GM21367 (cell line): Measurements from ENCODE around the gene PCDHGA4.
"Not testable (repeated sequence)": the region's sequence is repeated elsewhere in the genome, so short reads cannot be mapped to it uniquely, and the experiment has no call there.

Source experiments
- ATAC-seq: cut with Tn5 transposase; IDR thresholded peaks from one replicate; pipeline ENCODE4 v1.9.1; 2021; ENCODE audit not compliant: unreplicated experiment

Gene PCDHGA4

DNA sequence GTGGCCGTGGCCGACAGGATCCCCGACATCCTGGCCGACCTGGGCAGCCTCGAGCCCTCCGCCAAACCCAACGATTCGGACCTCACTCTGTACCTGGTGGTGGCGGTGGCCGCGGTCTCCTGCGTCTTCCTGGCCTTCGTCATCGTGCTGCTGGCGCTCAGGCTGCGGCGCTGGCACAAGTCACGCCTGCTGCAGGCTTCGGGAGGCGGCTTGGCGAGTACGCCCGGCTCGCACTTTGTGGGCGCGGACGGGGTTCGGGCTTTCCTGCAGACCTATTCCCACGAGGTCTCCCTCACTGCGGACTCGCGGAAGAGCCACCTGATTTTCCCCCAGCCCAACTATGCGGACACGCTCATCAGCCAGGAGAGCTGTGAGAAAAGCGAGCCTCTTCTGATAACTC is 8.8 kb upstream of the PCDHGA4 start:
- ATAC-seq = not testable (repeated sequence)

- peak; percentile 83 for ATAC-seq
Measured at GRCh38 chr5:141349917-141350619, 4.8 kb upstream of the PCDHGA4 start, which contains the start of gene PCDHGB1. PCDHGB1 (plus strand) TSS chr5:141350099; CDS start chr5:141350261, 162 bp downstream.

GRCh38 chr5:141351591-141351990 is 3.2 kb upstream of the PCDHGA4 start:
- no peak for ATAC-seq

GRCh38 chr5:141355641-141356040 is 820 bp downstream of the PCDHGA4 start:
- ATAC-seq = no peak

DNA sequence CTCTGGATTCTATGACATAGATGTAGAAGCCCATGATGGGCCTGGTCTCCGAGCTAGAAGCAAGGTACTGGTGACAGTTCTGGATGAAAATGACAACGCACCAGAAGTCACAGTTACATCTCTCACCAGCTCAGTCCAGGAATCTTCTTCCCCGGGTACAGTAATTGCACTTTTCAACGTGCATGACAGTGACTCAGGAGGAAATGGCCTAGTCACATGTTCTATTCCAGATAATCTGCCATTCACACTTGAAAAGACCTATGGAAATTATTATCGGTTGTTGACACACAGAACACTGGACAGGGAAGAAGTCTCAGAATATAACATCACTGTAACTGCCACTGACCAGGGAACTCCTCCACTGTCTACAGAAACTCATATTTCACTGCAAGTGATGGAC is 1.3 kb downstream of the PCDHGA4 start:
- no peak for ATAC-seq

DNA sequence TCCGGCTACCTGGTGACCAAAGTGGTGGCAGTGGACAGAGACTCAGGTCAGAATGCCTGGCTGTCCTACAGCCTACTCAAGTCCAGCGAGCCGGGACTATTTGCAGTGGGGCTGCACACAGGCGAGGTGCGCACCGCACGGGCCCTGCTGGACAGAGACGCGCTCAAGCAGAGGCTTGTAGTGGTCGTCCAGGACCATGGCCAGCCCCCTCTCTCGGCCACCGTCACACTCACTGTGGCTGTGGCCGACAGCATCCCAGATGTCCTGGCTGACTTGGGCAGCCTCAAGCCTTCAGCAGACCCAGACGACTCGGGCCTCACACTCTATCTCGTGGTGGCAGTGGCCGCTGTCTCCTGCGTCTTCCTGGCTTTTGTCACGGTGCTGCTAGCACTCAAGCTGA is 2.1 kb downstream of the PCDHGA4 start:
- ATAC-seq = no peak

DNA sequence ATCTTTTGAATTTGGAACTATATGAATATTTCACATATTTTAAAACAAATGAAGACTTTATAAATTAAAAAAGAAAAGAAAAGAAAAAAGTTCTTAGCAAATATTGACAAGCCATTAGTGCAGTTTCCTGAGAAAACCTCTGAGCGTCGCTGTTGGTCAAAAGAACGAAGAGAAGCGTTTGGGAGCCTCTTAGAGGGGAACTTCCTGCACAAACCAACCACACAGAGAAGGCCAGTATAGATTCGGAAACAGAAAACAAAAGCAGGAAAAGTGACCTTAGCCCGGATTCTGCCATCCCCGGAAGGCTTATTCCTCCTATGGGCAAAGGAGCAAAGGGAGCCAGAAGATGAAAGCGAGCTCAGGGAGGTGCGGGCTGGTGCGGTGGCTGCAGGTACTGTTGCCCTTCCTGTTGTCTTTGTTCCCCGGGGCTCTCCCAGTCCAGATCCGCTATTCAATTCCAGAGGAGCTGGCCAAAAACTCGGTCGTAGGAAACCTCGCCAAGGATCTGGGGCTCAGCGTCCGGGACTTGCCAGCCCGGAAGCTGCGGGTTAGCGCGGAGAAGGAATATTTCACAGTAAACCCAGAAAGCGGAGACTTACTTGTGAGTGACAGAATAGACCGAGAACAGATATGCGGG is 5.1 kb downstream of the PCDHGA4 start, which contains the start of gene PCDHGB2:
PCDHGB2 (plus strand) TSS at position 205 of the 637 bp plus-strand sequence; CDS start at position 347, 142 bp downstream.
- no peak for ATAC-seq

DNA sequence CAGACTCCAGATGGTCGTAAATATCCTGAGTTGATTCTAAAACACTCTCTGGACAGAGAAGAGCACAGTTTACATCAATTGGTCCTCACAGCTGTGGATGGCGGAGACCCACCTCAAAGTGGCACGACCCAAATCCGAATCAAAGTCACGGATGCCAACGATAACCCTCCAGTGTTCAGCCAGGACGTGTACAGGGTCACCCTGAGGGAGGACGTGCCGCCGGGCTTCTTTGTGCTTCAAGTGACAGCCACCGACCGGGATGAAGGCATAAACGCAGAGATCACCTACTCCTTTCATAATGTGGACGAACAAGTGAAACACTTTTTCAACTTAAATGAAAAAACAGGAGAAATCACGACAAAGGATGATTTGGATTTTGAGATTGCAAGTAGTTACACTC is 5.9 kb downstream of the PCDHGA4 start:
- no peak for ATAC-seq

- ATAC-seq = no peak
Measured at GRCh38 chr5:141362719-141363118, 7.9 kb downstream of the PCDHGA4 start.

DNA sequence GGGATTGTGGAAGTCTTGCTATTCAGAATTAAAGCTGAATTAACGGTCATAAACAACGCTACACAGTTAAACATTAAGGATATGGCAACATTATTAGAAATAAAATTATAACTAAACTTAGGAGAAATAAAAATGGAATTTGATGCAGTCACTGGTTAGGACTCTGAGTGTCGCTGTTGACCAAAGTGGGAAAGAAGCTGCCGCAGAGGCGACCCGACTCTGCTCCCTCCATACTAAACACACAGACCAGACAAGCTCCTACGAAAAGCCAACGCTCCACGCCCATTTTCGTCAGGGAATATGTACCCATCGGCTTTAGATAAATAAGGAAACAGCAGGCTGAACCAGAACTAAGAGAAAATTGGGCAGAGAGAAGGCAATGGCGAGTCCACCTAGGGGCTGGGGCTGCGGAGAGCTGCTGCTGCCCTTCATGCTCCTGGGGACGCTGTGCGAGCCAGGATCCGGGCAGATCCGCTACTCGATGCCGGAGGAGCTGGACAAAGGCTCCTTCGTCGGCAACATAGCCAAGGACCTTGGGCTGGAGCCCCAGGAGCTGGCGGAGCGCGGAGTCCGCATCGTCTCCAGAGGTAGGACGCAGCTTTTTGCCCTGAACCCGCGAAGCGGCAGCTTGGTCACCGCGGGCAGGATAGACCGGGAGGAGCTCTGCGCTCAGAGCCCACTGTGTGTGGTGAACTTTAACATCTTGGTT is 9.3 kb downstream of the PCDHGA4 start, which contains the start of gene PCDHGA5:
PCDHGA5 (plus strand) TSS at position 211 of the 709 bp plus-strand sequence; CDS start at position 380, 169 bp downstream.
- no peak for ATAC-seq

- no peak for ATAC-seq
Measured at GRCh38 chr5:141366016-141366896, 11.4 kb downstream of the PCDHGA4 start.

DNA sequence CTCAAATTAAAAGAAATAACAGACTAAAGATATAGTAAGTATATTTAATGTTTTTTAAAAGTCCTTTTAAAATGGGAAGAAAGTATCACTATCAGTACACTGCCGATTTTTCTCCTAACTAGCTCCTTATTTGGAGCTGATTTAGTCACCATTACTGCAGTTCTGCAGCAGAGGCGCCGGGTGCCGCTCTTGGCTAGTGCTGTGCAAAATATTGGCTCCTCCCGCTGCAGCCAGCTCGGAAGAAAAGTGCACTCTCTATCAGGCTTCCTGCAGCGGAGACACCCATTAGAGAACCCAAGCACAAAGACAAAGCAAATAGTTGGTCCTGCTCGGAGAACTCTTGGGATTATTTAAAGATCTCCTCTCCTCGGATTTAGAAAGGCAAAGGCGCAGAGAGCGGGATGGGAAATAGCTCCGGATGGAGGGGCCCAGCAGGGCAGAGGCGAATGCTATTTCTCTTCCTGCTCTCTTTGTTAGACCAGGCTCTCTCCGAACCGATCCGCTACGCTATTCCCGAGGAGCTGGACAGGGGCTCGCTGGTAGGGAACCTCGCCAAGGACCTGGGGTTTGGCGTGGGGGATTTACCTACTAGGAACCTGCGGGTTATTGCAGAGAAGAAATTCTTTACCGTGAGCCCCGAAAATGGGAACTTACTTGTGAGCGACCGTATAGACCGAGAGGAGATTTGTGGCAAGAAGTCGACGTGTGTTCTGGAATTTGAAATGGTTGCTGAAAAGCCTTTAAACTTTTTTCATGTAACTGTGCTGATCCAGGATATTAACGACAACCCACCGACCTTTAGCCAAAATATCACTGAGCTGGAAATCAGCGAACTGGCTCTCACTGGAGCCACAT is 15.4 kb downstream of the PCDHGA4 start, which contains the start of gene PCDHGB3:
PCDHGB3 (plus strand) TSS at position 249 of the 855 bp plus-strand sequence; CDS start at position 402, 153 bp downstream.
- peak; percentile 91 for ATAC-seq

DNA sequence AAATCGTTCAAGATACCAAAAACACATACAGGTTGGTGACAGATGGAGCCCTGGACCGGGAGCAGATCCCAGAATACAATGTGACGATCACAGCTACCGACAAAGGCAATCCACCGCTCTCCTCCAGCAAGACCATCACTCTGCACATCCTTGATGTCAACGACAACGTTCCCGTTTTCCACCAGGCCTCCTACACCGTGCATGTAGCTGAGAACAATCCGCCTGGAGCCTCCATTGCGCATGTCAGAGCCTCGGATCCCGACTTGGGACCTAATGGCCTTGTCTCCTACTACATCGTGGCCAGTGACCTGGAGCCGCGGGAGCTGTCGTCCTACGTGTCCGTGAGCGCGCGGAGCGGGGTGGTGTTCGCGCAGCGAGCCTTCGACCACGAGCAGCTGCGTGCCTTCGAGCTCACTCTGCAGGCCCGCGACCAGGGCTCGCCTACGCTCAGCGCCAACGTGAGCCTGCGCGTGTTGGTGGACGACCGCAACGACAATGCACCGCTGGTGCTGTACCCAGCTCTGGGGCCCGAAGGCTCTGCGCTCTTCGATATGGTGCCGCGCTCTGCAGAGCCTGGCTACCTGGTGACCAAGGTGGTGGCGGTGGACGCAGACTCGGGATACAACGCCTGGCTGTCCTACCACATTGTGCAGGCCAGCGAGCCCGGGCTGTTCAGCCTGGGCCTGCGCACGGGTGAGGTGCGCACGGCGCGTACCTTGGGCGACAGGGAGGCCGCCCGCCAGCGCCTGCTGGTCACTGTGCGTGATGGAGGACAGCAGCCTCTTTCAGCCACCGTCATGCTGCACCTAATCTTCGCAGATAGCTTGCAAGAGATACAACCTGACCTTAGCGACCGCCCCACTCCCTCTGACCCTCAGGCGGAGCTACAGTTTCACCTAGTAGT is 17.0 kb downstream of the PCDHGA4 start:
- no peak for ATAC-seq

DNA sequence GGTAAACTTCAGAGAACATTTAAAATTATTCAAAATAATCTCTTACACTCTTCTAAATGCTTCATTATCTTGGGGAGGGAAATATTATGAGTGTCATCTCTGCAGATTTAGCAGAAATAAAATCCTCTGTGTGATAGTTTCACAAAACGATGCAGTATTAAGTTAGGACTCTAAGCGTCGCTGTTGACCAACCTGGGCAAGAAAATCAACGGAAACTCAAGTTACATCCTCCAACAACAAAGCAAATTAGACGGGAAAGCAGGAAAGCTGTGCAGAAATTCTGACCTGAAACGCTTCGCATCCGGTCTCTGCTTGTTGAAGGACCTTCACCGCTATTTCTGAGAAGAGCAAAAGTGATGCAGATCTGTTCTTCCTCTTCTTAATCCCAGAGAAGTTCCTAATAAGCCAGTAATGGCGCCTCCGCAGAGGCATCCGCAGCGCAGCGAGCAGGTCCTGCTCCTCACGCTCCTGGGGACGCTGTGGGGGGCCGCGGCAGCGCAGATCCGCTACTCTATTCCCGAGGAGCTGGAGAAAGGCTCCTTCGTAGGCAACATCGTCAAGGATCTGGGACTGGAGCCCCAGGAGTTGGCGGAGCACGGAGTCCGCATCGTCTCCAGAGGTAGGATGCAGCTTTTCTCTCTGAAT is 19.0 kb downstream of the PCDHGA4 start, which contains the start of gene PCDHGA6:
PCDHGA6 (plus strand) TSS at position 219 of the 645 bp plus-strand sequence; CDS start at position 412, 193 bp downstream.
- no peak for ATAC-seq

DNA sequence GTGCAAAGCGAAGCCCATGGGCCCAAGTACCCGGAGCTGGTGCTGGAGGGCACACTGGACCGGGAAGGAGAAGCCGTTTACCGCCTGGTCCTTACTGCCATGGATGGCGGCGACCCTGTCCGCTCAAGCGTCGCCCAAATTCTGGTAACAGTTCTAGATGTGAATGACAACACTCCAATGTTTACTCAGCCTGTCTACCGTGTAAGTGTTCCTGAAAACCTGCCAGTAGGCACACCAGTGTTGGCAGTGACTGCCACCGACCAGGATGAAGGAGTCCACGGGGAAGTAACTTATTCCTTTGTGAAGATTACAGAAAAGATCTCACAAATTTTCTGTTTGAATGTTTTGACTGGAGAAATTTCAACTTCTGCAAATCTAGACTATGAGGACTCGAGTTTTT is 19.8 kb downstream of the PCDHGA4 start:
- ATAC-seq = no peak

GRCh38 chr5:141375444-141376155 is 20.8 kb downstream of the PCDHGA4 start:
- ATAC-seq = not testable (repeated sequence)
